Activated CD4-positive, alpha-beta T cell treated with anti-CD3 and anti-CD28 coated beads, Interleukin-2, amount 10 ng/mL, durations not matched to agents 24 days and 14 days (primary cell): ENCODE results near the gene AP3M1. TPM values are rescaled to one million over a fixed set of nuclear protein-coding genes. Genes with fewer than 3 reads are reported as not detected.
"Not testable (repeated sequence)": the region's sequence is repeated elsewhere in the genome, so short reads cannot be mapped to it uniquely, and the experiment has no call there.

Source experiments
- DNase-seq: peaks from one replicate; pipeline ENCODE4 v3.0.0; 2022
- H3K27ac Mint-ChIP-seq: one replicate; pipeline ENCODE4 v1.8.0; 2022; ENCODE audit warnings: mild to moderate bottlenecking, mixed read lengths
- H3K27me3 Mint-ChIP-seq: one replicate; pipeline ENCODE4 v1.8.0; 2022; ENCODE audit warnings: mixed read lengths
- H3K36me3 Mint-ChIP-seq: one replicate; pipeline ENCODE4 v1.8.0; 2022; ENCODE audit warnings: low read depth, mild to moderate bottlenecking, mixed read lengths
- H3K4me1 Mint-ChIP-seq: one replicate; pipeline ENCODE4 v1.8.0; 2021; ENCODE audit warnings: mixed read lengths
- H3K4me3 Mint-ChIP-seq: one replicate; pipeline ENCODE4 v1.8.0; 2022; ENCODE audit warnings: mild to moderate bottlenecking, moderate library complexity, mixed read lengths
- H3K9me3 Mint-ChIP-seq: one replicate; pipeline ENCODE4 v1.8.0; 2021; ENCODE audit warnings: mixed read lengths
- intact Hi-C: fragments of 100-400 bp; cut with micrococcal nuclease; formaldehyde crosslinking; loops from one replicate; pipeline ENCODE4 v1.15.1; 2023
- total RNA-seq: library from RNA; stranded (reverse); gene quantifications from 2 replicates; pipeline ENCODE4 v1.2.3, GENCODE V29; 2022

AP3M1 gene
- total RNA-seq, 1 donor from 2014 or later = 51.9 TPM

DNA sequence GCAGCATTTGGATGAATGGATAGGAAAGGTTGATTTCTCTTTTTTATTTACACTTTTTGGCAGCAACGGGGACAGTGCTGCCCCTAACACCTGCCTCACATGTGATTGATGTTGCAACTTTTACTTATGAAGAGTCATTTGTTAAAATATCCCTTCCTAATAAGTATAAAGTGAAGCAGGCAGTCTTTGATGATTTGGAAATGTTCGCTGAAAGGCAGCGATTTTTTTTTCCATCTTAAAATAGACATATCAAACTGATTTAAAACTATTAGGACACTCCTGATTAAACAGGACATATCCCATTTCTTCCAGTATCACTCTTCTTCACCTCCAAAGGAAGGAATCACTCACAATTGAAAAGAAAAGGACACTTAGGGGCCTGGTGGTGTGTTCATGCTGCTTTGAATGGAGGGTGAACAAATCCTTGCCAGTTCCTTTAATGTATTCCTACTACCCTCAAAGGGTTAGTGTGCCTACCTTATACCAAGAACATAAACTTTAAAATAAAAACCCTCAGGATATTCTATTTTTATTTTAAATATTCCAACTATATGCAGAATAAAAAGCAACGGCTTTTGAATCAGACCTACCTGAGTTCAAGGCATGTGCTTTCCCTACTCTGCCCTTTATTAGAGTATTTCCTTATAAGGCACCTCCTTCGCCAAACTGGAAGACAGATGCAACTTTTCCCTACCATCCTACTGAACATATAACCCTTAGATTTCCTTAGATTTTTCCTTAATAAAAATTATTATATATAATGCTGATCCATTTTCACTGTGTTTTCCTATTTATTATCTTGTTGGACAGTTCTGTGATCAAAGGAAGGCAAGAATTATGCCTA, 1.5 kb upstream of the AP3M1 start:
- no peak overlapping the region for H3K4me3 Mint-ChIP-seq
- intact Hi-C loops = loop anchor here (1.0 to 2.0 kb wide), 5 partner anchors 24 to 1059 kb away; partner anchors contain the start of genes KAT6B and VCL
- H3K9me3 Mint-ChIP-seq = no peaks in the 10 kb centered on the region
- H3K36me3 Mint-ChIP-seq = peaks cover 12% of the 10 kb centered on the region
- no peak for DNase-seq
- peaks cover 24% of the 10 kb centered on the region for H3K4me1 Mint-ChIP-seq
- H3K27me3 Mint-ChIP-seq = no peaks in the 10 kb centered on the region
- no peak overlapping the region for H3K27ac Mint-ChIP-seq

DNA sequence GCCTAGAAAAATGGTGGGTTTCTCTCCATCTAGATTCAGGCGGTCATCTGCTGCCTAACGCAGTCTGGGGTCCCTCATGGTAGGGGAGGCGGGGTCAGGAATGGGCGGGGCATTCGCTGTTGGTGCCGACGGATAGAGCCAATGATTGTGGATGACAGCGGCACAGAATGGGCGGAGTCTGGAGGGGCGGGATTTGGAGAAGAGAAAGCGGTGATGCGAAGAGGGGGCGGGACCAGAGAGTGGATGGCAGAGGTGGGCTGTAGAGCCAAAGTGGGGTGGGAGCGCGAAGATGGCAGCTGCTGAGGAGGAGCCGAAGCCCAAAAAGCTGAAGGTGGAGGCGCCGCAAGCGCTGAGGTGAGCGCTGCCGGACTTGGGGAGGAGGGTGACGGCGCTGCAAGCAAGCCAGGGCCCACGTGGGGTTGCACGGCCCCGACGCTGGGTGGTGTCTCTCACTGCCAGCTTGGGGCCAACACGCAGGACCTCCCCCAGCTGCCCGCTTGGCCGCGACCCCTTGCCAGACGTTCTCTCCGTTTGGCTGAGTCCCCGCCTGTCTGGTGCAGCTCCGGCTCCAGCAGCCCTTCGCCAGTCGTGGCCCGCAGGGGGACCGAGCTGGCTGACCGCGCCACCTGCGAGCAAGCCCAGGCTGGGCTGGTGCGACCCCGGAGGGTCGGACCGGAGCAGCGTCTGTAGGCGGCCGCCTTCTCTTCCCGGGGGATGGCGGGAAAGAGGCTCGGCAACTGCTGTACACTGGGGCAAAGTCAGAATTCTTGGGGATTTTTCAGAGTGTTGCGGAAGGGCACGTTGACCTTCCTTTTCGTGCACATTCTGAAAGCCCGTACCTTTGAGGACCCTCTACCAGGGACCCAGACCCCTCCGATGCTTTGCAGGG, 606 bp upstream of the AP3M1 start, which contains the start of gene ADK:
TSS of gene ADK (plus strand) at position 232 of the 889 bp plus-strand sequence. CDS start at position 290, 58 bp downstream.
- H3K36me3 Mint-ChIP-seq = peaks cover 12% of the 10 kb centered on the region
- intact Hi-C loops = loop anchor here (1.0 to 2.0 kb wide), 5 partner anchors 25 to 1060 kb away; partner anchors contain the start of genes KAT6B and VCL
- H3K27ac Mint-ChIP-seq = no peak within 1 kb of the TSS
- no peaks in the 10 kb centered on the region for H3K9me3 Mint-ChIP-seq
- H3K4me1 Mint-ChIP-seq = peaks cover 28% of the 10 kb centered on the region
- H3K4me3 Mint-ChIP-seq = no peak within 1 kb of the TSS
- no peaks in the 10 kb centered on the region for H3K27me3 Mint-ChIP-seq
- DNase-seq = peak; percentile 100

DNA sequence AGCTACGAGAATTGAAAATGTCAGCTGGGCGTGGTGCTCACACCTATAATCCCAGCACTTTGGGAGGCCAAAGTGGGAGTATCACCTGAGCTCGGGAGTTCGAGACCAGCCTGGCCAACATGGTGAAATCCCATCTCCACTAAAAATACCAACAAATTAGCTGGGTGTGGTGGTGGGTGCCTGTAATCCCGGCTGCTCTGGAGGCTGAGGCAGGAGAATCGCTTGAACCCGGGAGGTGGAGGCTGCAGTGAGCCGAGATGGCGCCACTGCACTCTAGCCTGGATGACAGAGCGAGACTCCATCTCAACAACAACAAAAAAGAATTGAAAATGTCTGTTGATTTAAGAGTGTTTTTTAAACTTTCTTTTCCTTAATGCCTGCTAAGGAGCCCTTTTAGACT, 3.6 kb downstream of the AP3M1 start:
- H3K27ac Mint-ChIP-seq, DNase-seq, H3K27me3 Mint-ChIP-seq, H3K4me3 Mint-ChIP-seq, intact Hi-C loops, H3K9me3 Mint-ChIP-seq: not testable (repeated sequence)
- Mint-ChIP-seq H3K36me3 (peaks cover 13% of the 10 kb centered on the region), H3K4me1 (peaks cover 15% of the 10 kb centered on the region)

DNA sequence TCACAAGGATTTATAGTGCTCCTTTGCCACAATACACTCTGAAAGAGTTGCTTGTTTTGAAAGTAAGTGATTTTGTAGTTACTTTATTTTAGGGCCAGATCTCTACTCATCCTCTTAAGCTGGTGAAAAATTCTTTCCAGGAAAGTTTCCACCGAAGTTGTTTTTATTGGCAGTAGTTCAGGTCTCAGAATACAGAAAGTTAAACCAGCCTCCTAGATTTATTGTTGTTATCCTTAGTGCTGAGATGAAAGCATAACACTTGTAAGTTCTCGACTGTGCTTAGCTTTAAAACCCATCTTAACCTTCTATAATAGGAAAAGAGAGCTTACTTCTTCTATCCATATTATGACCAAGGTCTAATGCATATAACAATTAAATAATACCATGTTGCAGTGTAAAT, 5.5 kb downstream of the AP3M1 start:
- Mint-ChIP-seq H3K4me3 (no peak overlapping the region), H3K27ac (no peak overlapping the region), H3K9me3 (no peaks in the 10 kb centered on the region), H3K36me3 (peaks cover 19% of the 10 kb centered on the region), H3K27me3 (no peaks in the 10 kb centered on the region), H3K4me1 (peaks cover 17% of the 10 kb centered on the region)
- intact Hi-C loops = no loop called here
- no peak for DNase-seq

DNA sequence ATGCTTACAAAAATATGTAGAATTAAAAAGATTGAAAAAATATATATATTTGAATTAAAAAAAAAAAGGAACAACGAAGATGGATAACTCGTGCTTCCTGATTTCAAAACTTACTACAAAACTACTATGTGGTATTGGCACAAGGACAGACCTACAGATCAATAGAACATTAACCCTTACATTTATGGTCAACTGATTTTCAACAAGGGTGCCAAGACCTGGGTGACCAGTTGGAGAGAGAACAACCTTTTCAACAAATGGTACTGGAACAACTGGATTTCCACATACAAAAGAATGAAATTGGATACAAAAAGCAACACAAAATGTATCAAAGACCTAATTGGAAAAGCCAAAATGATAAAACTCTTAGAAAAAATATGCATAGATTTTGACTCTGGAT, 10.1 kb downstream of the AP3M1 start:
- Mint-ChIP-seq H3K4me3 (no peak overlapping the region), H3K27ac (no peak overlapping the region), H3K27me3 (no peaks in the 10 kb centered on the region), H3K9me3 (no peaks in the 10 kb centered on the region), H3K4me1 (peaks cover 2% of the 10 kb centered on the region), H3K36me3 (peaks cover 24% of the 10 kb centered on the region)
- no peak for DNase-seq
- intact Hi-C loops = no loop called here

DNA sequence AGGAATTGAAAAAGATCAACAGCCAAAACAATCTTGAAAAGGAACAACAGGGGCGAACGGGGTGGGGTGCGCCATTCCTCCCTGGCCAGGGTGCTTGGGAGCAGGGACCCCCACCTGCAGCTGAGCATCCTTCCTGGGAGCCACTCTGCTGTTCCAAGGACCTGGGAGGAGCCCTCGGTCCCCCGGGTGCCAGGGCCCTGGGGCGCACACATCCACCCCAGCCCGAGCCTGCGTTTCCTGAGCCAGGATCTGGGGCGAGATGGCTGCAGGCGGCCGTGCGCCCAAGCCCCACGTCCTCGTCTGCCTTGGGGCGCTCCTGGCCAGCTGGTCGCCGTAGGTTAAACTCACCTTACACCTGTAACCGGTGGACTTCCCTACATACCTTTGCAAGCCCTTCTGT, 10.6 kb downstream of the AP3M1 start:
- peaks cover 27% of the 10 kb centered on the region for H3K36me3 Mint-ChIP-seq
- intact Hi-C loops = no loop called here

DNA sequence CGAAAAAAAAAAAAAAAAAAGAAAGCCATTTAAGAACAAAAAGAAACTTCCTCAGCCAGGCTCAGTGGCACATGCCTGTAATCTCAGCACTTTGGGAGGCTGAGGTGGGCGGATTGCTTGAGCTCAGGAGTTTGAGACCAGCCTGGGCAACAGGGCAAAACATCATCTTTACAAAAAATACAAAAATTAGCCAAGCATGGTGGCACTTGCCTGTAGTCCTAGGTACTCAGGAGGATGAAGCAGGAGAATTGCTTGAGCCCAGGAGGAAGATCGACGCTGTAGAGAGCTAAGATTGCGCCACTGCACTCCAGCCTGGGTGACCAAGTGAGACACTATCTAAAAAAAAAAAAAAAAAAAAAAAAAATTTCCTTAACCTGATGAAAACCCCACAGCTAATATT, 12.0 kb downstream of the AP3M1 start:
- H3K4me1 Mint-ChIP-seq, H3K27me3 Mint-ChIP-seq, DNase-seq, H3K27ac Mint-ChIP-seq, H3K4me3 Mint-ChIP-seq, intact Hi-C loops, H3K9me3 Mint-ChIP-seq: not testable (repeated sequence)
- peaks cover 38% of the 10 kb centered on the region for H3K36me3 Mint-ChIP-seq

More for the DNA sequence above, 10.6 kb downstream of the AP3M1 start:
- no peak overlapping the region for H3K27ac Mint-ChIP-seq
- H3K27me3 Mint-ChIP-seq = no peaks in the 10 kb centered on the region
- peaks cover 2% of the 10 kb centered on the region for H3K4me1 Mint-ChIP-seq
- no peak for DNase-seq
- H3K4me3 Mint-ChIP-seq = no peak overlapping the region
- no peaks in the 10 kb centered on the region for H3K9me3 Mint-ChIP-seq

DNA sequence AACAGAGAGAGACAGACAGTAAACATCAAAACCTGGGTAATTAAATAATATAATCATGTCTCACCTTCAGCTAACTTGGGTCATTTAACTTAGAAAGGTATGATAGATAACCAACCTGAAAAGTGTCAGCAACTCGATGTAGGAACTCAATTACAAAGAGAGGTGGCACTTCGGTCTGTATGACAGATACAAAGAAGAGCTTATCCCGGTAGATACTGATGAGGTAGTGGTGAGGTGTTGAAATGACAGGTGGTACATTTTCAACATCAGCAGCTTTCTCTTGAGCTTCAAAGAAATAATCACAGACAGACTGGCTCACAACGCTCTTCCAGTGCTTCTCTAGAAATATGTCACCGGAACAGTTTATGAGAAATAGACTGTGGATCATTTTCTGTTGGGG, 12.6 kb downstream of the AP3M1 start:
- intact Hi-C loops = no loop called here
- Mint-ChIP-seq H3K4me3 (no peak overlapping the region), H3K27me3 (no peaks in the 10 kb centered on the region), H3K4me1 (peaks cover 2% of the 10 kb centered on the region), H3K36me3 (peaks cover 42% of the 10 kb centered on the region), H3K27ac (no peak overlapping the region), H3K9me3 (no peaks in the 10 kb centered on the region)
- DNase-seq = no peak

DNA sequence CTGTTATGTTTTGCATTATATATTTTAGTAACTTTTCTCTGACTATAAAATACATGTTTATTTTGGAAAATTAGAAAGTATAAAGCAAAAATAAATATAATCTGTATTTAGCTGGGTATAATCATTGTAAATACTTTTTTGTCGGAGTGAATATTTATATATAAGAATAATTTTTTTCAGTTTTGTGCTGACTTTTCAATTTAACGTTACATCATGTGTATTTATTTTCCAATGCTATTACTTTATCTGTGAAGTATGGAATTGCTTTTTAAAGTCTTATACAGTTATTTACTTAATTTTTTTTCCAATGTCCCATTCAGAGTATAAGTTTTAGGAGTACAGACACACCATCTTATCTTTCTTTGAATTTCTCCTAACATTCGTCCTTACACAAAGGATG, 15.2 kb downstream of the AP3M1 start:
- peaks cover 48% of the 10 kb centered on the region for H3K36me3 Mint-ChIP-seq
- no peak for DNase-seq
- no peaks in the 10 kb centered on the region for H3K27me3 Mint-ChIP-seq
- H3K9me3 Mint-ChIP-seq = no peaks in the 10 kb centered on the region
- H3K4me3 Mint-ChIP-seq = no peak overlapping the region
- no peak overlapping the region for H3K27ac Mint-ChIP-seq
- intact Hi-C loops = no loop called here
- no peaks in the 10 kb centered on the region for H3K4me1 Mint-ChIP-seq

DNA sequence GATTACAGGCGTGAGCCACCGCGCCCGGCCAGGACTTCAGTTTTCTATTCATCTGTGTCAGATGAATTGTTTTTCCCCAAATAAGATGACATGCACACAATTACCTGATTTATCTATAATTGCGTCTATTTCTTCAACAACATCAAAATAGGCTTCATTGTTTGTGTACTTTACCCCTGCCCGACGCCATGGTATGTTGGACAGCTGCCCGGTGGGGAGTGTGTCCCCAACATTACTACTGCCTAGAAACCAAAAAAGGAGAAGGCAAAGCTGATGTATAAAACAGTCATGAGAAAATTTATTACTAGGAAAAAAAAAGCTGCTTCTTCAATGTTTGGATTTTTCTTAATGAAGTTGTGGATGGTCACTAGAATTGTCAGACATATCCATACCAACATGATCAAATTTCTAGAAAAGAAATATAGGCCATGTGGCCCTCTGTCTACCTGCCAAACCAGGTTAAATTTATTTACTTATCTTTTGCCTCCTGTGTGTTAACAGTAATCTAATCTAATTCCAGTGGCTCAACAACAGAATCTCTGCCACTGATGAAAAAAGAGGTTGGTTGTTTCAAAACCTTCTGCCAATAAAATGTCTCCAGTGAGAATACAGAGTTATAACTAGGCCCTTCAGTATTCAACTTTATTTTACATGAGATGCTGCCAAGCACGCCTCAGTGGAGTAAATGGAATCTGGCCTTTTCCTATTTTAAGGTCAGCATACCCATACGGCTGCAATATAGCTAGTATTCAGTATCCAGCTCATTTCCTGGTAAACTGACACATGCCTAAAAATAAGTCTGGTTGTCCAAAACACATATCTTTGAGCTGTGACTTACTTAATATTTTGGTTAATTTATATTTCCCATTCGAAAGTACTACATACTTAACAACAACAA, 16.5 kb downstream of the AP3M1 start:
- Mint-ChIP-seq H3K27ac (no peak overlapping the region), H3K4me1 (no peaks in the 10 kb centered on the region), H3K9me3 (no peaks in the 10 kb centered on the region), H3K27me3 (no peaks in the 10 kb centered on the region), H3K4me3 (no peak overlapping the region), H3K36me3 (peaks cover 51% of the 10 kb centered on the region)
- intact Hi-C loops = no loop called here
- DNase-seq = no peak

DNA sequence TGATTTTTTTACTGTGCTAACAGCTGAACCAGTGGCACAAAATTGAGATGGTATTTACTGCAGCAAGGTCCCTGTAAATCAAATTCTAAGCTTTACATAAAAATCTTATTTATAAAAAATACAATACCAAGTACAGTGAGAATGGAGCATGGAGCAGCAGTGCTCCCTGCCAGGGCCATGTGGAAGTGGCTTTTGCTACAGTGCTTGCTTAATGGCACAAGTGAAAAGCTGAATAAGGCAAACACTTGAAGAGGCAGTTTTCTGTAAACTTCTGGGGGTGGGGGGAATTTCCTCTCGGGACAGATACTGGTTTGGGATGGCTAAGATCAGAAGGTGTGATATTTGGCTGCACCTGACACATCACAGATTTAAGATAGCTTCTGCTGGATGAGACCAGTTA, 27.5 kb downstream of the AP3M1 start:
- DNase-seq = no peak
- intact Hi-C loops = no loop called here
- H3K36me3 Mint-ChIP-seq = peaks cover 70% of the 10 kb centered on the region
- no peaks in the 10 kb centered on the region for H3K9me3 Mint-ChIP-seq
- peak overlapping the region; percentile 6 for H3K27ac Mint-ChIP-seq
- H3K4me3 Mint-ChIP-seq = no peak overlapping the region
- no peaks in the 10 kb centered on the region for H3K27me3 Mint-ChIP-seq
- H3K4me1 Mint-ChIP-seq = peaks cover 9% of the 10 kb centered on the region

DNA sequence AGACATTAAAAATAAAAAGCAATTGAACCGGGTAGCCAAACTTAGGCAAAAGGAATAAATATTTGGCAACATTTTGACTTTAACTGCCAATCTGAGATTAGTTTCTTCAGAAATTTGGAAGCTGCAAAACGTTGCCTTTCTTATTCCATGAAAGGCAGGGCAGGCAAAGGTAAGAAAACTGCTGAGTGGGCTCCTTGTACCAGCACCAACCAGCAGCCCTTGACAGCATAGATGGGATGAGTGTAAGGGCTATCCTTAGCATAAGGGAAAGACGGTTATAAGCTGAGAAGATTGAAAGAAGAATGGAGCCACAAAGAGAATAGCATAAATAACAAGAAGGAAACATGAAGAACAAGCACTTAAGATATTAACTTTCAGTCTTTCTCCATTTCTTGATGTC, 28.6 kb downstream of the AP3M1 start:
- Mint-ChIP-seq H3K27me3 (no peaks in the 10 kb centered on the region), H3K4me3 (no peak overlapping the region), H3K9me3 (no peaks in the 10 kb centered on the region), H3K27ac (peak overlapping the region; percentile 60), H3K4me1 (peaks cover 15% of the 10 kb centered on the region), H3K36me3 (peaks cover 72% of the 10 kb centered on the region)
- no peak for DNase-seq
- intact Hi-C loops = no loop called here

DNA sequence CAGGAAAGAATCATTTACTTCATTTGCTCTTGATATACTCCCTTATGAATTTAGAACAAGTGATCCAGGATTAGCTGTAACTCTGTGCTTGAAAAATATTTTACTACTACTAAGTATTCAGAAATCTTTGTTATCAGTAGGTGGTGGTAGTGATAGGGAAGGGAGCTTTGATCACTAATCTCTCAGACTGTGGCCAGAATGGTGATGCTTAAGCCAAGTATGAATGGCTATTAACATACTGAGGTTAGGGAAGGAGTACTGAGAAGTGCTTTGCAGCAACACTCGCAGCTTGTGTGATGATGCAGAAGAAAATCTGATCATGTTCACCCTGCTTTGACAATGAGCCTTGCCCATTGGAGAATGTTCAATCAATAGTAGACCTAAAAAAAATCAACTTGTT, 29.3 kb downstream of the AP3M1 start:
- H3K36me3 Mint-ChIP-seq = peaks cover 75% of the 10 kb centered on the region
- H3K4me1 Mint-ChIP-seq = peaks cover 15% of the 10 kb centered on the region
- H3K9me3 Mint-ChIP-seq = no peaks in the 10 kb centered on the region
- H3K27ac Mint-ChIP-seq = no peak overlapping the region
- no peaks in the 10 kb centered on the region for H3K27me3 Mint-ChIP-seq
- no peak overlapping the region for H3K4me3 Mint-ChIP-seq
- intact Hi-C loops = no loop called here
- DNase-seq = no peak
